Smooth muscle cell (in vitro differentiated cells): Measurements from ENCODE around the gene RPA1. TPM values are rescaled to one million over a fixed set of nuclear protein-coding genes. Genes with fewer than 3 reads are reported as not detected.

ENCODE experiments used
- DNase-seq: peaks from one replicate; lab custom pipeline; 2025; ENCODE audit not compliant: unreplicated experiment; lab: John Stamatoyannopoulos, UW
- H2AFZ ChIP-seq: fragments of 200-600 bp; sonication (generic); 2 replicates; pipeline ENCODE4 v1.6.0; 2016; ENCODE audit warnings: antibody characterized with exemption, low read depth, mild to moderate bottlenecking
- H3F3A ChIP-seq: fragments of 200-600 bp; sonication (generic); 2 replicates; pipeline ENCODE4 v1.6.0; 2017; ENCODE audit warnings: antibody characterized with exemption, low read depth
- H3K27ac ChIP-seq: fragments of 200-600 bp; sonication (generic); 2 replicates; pipeline ENCODE4 v1.5.1; 2016; ENCODE audit warnings: low read depth, mild to moderate bottlenecking
- H3K27me3 ChIP-seq: fragments of 200-600 bp; sonication (generic); 2 replicates; pipeline ENCODE4 v1.6.1; 2016; ENCODE audit warnings: low read depth, mild to moderate bottlenecking
- H3K36me3 ChIP-seq: fragments of 200-600 bp; sonication (generic); 2 replicates; pipeline ENCODE4 v1.5.1; 2016; ENCODE audit warnings: low read depth
- H3K4me1 ChIP-seq: fragments of 200-600 bp; sonication (generic); 2 replicates; pipeline ENCODE4 v1.5.1; 2016; ENCODE audit warnings: low read depth
- H3K4me2 ChIP-seq: fragments of 200-600 bp; sonication (generic); 2 replicates; pipeline ENCODE4 v1.6.0; 2016; ENCODE audit warnings: mild to moderate bottlenecking
- H3K4me3 ChIP-seq: fragments of 200-600 bp; sonication (generic); 2 replicates; pipeline ENCODE4 v1.5.1; 2016; ENCODE audit warnings: mild to moderate bottlenecking
- H3K79me2 ChIP-seq: fragments of 200-600 bp; sonication (generic); 2 replicates; pipeline ENCODE4 v1.6.0; 2016; ENCODE audit warnings: low read depth, mild to moderate bottlenecking
- H3K9ac ChIP-seq: fragments of 200-600 bp; sonication (generic); 2 replicates; pipeline ENCODE4 v1.6.0; 2016; ENCODE audit warnings: low read depth
- H3K9me3 ChIP-seq: fragments of 200-600 bp; sonication (generic); replicated peaks from 2 replicates; pipeline ENCODE4 v1.5.1; 2016; ENCODE audit warnings: low read depth
- H4K20me1 ChIP-seq: fragments of 200-600 bp; sonication (generic); 2 replicates; pipeline ENCODE4 v1.6.0; 2016; ENCODE audit warnings: low read depth
- CTCF ChIP-seq: fragments of 200-600 bp; sonication (generic); IDR thresholded peaks from 2 replicates; pipeline ENCODE4 v1.5.1; 2017; ENCODE audit warnings: borderline replicate concordance, mild to moderate bottlenecking, antibody characterized with exemption; ENCODE audit not compliant: insufficient read depth, poor library complexity, severe bottlenecking
- WGBS: methylation state at CpG from one replicate; pipeline ENCODE4 v1.1.7; 2016; ENCODE audit warnings: low lambda C conversion rate; 5-methylcytosine and 5-hydroxymethylcytosine counted together
- polyA plus RNA-seq: library from polyadenylated mRNA; unstranded; fragments of >200 nt; fragmentation: Nextera tagmentation; extraction: Ambion mirVana; gene quantifications from 2 replicates; pipeline ENCODE4 v1.2.1, GENCODE V29; 2016
- total RNA-seq: library from RNA; depleted of rRNA; stranded (reverse); fragments of >200 nt; gene quantifications from 2 replicates; pipeline ENCODE4 v1.2.3, GENCODE V29; 2014

Gene RPA1
- total and polyA plus RNA-seq, 2 experiments from 2014 or later: 29.6 to 46.3 TPM

GRCh38 chr17:1872976-1873375, 43.2 kb downstream of the RPA1 start:
- H4K20me1 ChIP-seq: no peaks in the 10 kb centered on the region
- H3F3A ChIP-seq: no peaks in the 10 kb centered on the region
- H3K27ac ChIP-seq: no peak overlapping the region
- no peak for DNase-seq
- no peak overlapping the region for H3K4me3 ChIP-seq
- H3K36me3 ChIP-seq: peaks cover 9% of the 10 kb centered on the region
- H3K9me3 ChIP-seq: no peaks in the 10 kb centered on the region
- TF ChIP-seq CTCF: no peak
- WGBS: 97% methylated on average over 4 of the region's 4 CpGs
- H2AFZ ChIP-seq: no peak overlapping the region
- no peaks in the 10 kb centered on the region for H3K4me1 ChIP-seq
- no peak overlapping the region for H3K9ac ChIP-seq
- no peaks in the 10 kb centered on the region for H3K79me2 ChIP-seq
- no peaks in the 10 kb centered on the region for H3K27me3 ChIP-seq
- no peak overlapping the region for H3K4me2 ChIP-seq

GRCh38 chr17:1873418-1873817, 43.6 kb downstream of the RPA1 start:
- TF ChIP-seq CTCF: no peak
- no peaks in the 10 kb centered on the region for H3K4me1 ChIP-seq
- H3F3A ChIP-seq: no peaks in the 10 kb centered on the region
- no peak overlapping the region for H3K27ac ChIP-seq
- H3K27me3 ChIP-seq: no peaks in the 10 kb centered on the region
- no peaks in the 10 kb centered on the region for H4K20me1 ChIP-seq
- H3K4me3 ChIP-seq: no peak overlapping the region
- 96% methylated on average over 9 of the region's 9 CpGs for WGBS
- H2AFZ ChIP-seq: no peak overlapping the region
- H3K9ac ChIP-seq: no peak overlapping the region
- DNase-seq: no peak
- no peak overlapping the region for H3K4me2 ChIP-seq
- H3K36me3 ChIP-seq: peaks cover 9% of the 10 kb centered on the region
- no peaks in the 10 kb centered on the region for H3K79me2 ChIP-seq
- H3K9me3 ChIP-seq: no peaks in the 10 kb centered on the region

GRCh38 chr17:1875597-1875996, 45.8 kb downstream of the RPA1 start:
- Histone ChIP-seq H3K9me3 (no peaks in the 10 kb centered on the region), H3K27ac (no peak overlapping the region), H3K9ac (no peak overlapping the region), H2AFZ (no peak overlapping the region), H3K4me1 (peaks cover 5% of the 10 kb centered on the region), H3K4me2 (no peak overlapping the region), H3K4me3 (no peak overlapping the region), H3K36me3 (peaks cover 17% of the 10 kb centered on the region), H3F3A (no peaks in the 10 kb centered on the region), H3K27me3 (no peaks in the 10 kb centered on the region), H3K79me2 (no peaks in the 10 kb centered on the region), H4K20me1 (no peaks in the 10 kb centered on the region)
- DNase-seq: no peak
- TF ChIP-seq CTCF: no peak
- 96% methylated on average over 4 of the region's 4 CpGs for WGBS

- no peak overlapping the region for H3K4me3 ChIP-seq
- WGBS: 96% methylated on average over 17 of the region's 17 CpGs
- H3K4me2 ChIP-seq: no peak overlapping the region
- no peak for DNase-seq
- no peaks in the 10 kb centered on the region for H3K27me3 ChIP-seq
- no peak overlapping the region for H3K27ac ChIP-seq
- H2AFZ ChIP-seq: no peak overlapping the region
- H4K20me1 ChIP-seq: no peaks in the 10 kb centered on the region
- no peaks in the 10 kb centered on the region for H3F3A ChIP-seq
- H3K9ac ChIP-seq: no peak overlapping the region
- no peak for TF ChIP-seq CTCF
- no peaks in the 10 kb centered on the region for H3K9me3 ChIP-seq
- no peaks in the 10 kb centered on the region for H3K79me2 ChIP-seq
- peaks cover 14% of the 10 kb centered on the region for H3K4me1 ChIP-seq
- peaks cover 17% of the 10 kb centered on the region for H3K36me3 ChIP-seq
These were observed 48.8 kb downstream of the RPA1 start for GRCh38 chr17:1878419-1879121.
